Measurements from ENCODE around the gene EML6. TPM values are rescaled to one million over a fixed set of nuclear protein-coding genes. Genes with fewer than 3 reads are reported as not detected.

EML6 gene
- total RNA-seq, 1 experiment from 2014 or later, result 0.77 TPM

GRCh38 chr2:54898456-54899226 is 175.2 kb downstream of the EML6 start:
- Mint-ChIP-seq H3K9me3 (ENCODE audit: unreplicated experiment) (no peaks in the 10 kb centered on the region), H3K36me3 (ENCODE audit: insufficient read depth, unreplicated experiment) (no peaks in the 10 kb centered on the region), H3K27ac (ENCODE audit: low read depth, unreplicated experiment) (no peak overlapping the region), H3K4me1 (ENCODE audit: insufficient read depth, unreplicated experiment) (peaks cover 2% of the 10 kb centered on the region), H3K27me3 (ENCODE audit: insufficient read depth, unreplicated experiment) (no peaks in the 10 kb centered on the region), H3K4me3 (ENCODE audit: unreplicated experiment) (no peak overlapping the region)
- intact Hi-C loops (cut with micrococcal nuclease), result loop anchor here (1.0 kb wide), 2 partner anchors 152 to 270 kb away; partner anchors contain the start of gene RTN4
- BruUV-seq (replicated peaks), result no TSS peak
- ChIA-PET CTCF (interaction anchor here (0.6 to 8.5 kb wide), 31 partner anchors 8 to 537 kb away, joined by 3 to 160 read pairs (median 5); no protein-coding TSS in a partner anchor), POLR2A (interaction anchor here (0.7 to 7.5 kb wide), 10 partner anchors 28 to 322 kb away, joined by 3 to 136 read pairs (median 3); partner anchors contain the start of gene RTN4)
- no peak for TF ChIP-seq CTCF (IDR thresholded peaks at IDR 0.05; ENCODE audit: unreplicated experiment)
- no peak for DNase-seq (ENCODE audit: unreplicated experiment)

GRCh38 chr2:54899576-54900200 is 176.2 kb downstream of the EML6 start:
- H3K4me3 Mint-ChIP-seq (ENCODE audit: unreplicated experiment), result no peak overlapping the region
- ChIA-PET CTCF (interaction anchor here (0.6 to 8.5 kb wide), 43 partner anchors 9 to 793 kb away, joined by 3 to 160 read pairs (median 4); no protein-coding TSS in a partner anchor), POLR2A (interaction anchor here (0.6 to 7.5 kb wide), 20 partner anchors 10 to 333 kb away, joined by 3 to 136 read pairs (median 3); partner anchors contain the start of genes CLHC1, RPS27A and RTN4)
- TF ChIP-seq CTCF (IDR thresholded peaks at IDR 0.05; ENCODE audit: unreplicated experiment), result peak; percentile 65
- no peaks in the 10 kb centered on the region for H3K27me3 Mint-ChIP-seq (ENCODE audit: insufficient read depth, unreplicated experiment)
- intact Hi-C loops (cut with micrococcal nuclease), result loop anchor here (1.0 to 5.0 kb wide), 6 partner anchors 114 to 533 kb away; partner anchors contain the start of genes CLHC1, RPS27A and RTN4
- no peak overlapping the region for H3K27ac Mint-ChIP-seq (ENCODE audit: low read depth, unreplicated experiment)
- H3K36me3 Mint-ChIP-seq (ENCODE audit: insufficient read depth, unreplicated experiment), result no peaks in the 10 kb centered on the region
- peak; percentile 72 for DNase-seq (ENCODE audit: unreplicated experiment)
- BruUV-seq (replicated peaks), result no TSS peak
- H3K4me1 Mint-ChIP-seq (ENCODE audit: insufficient read depth, unreplicated experiment), result peaks cover 13% of the 10 kb centered on the region
- H3K9me3 Mint-ChIP-seq (ENCODE audit: unreplicated experiment), result no peaks in the 10 kb centered on the region

GRCh38 chr2:54901224-54901986 is 177.9 kb downstream of the EML6 start:
- Mint-ChIP-seq H3K9me3 (ENCODE audit: unreplicated experiment) (no peaks in the 10 kb centered on the region), H3K27ac (ENCODE audit: low read depth, unreplicated experiment) (no peak overlapping the region), H3K4me1 (ENCODE audit: insufficient read depth, unreplicated experiment) (peaks cover 26% of the 10 kb centered on the region), H3K36me3 (ENCODE audit: insufficient read depth, unreplicated experiment) (no peaks in the 10 kb centered on the region), H3K4me3 (ENCODE audit: unreplicated experiment) (no peak overlapping the region), H3K27me3 (ENCODE audit: insufficient read depth, unreplicated experiment) (no peaks in the 10 kb centered on the region)
- POLR2A ChIA-PET, result interaction anchor here (0.7 to 7.5 kb wide), 7 partner anchors 62 to 270 kb away, joined by 3 to 136 read pairs (median 10); partner anchors contain the start of gene RTN4
- no peak for DNase-seq (ENCODE audit: unreplicated experiment)
- TF ChIP-seq CTCF (IDR thresholded peaks at IDR 0.05; ENCODE audit: unreplicated experiment), result no peak
- CTCF ChIA-PET, result interaction anchor here (0.6 to 8.5 kb wide), 15 partner anchors 11 to 274 kb away, joined by 3 to 160 read pairs (median 11); no protein-coding TSS in a partner anchor
- intact Hi-C loops (cut with micrococcal nuclease), result loop anchor here (5.0 kb wide), 2 partner anchors 331 to 531 kb away; partner anchors contain the start of genes CLHC1 and RPS27A
- no TSS peak for BruUV-seq (replicated peaks)

Data from MCF 10A (cell line).